GM13976 (cell line): ENCODE measurements around the gene PPM1L.
"Not testable (repeated sequence)": the region's sequence is repeated elsewhere in the genome, so short reads cannot be mapped to it uniquely, and the experiment has no call there.

Experiments used
- DNase-seq: peaks from one replicate; pipeline ENCODE4 v3.0.0; 2012; ENCODE audit warnings: low spot score
- in situ Hi-C: fragments of 300-500 bp; cut with MboI; formaldehyde crosslinking; loops from one replicate; pipeline ENCODE4 v1.12.0; 2022; ENCODE audit warnings: low sequenced_read_pairs, mixed read lengths, inconsistent platforms; ENCODE audit not compliant: unreplicated experiment
- TF ChIP-seq, protein P1 (sequence below): IDR thresholded peaks from 2 replicates; pipeline ENCODE4 v1.5.1; 2012; ENCODE audit warnings: borderline replicate concordance, mild to moderate bottlenecking; ENCODE audit not compliant: insufficient read depth; ENCODE audit errors: extremely low read depth, missing control alignments, control extremely low read depth

The PPM1L gene

DNA sequence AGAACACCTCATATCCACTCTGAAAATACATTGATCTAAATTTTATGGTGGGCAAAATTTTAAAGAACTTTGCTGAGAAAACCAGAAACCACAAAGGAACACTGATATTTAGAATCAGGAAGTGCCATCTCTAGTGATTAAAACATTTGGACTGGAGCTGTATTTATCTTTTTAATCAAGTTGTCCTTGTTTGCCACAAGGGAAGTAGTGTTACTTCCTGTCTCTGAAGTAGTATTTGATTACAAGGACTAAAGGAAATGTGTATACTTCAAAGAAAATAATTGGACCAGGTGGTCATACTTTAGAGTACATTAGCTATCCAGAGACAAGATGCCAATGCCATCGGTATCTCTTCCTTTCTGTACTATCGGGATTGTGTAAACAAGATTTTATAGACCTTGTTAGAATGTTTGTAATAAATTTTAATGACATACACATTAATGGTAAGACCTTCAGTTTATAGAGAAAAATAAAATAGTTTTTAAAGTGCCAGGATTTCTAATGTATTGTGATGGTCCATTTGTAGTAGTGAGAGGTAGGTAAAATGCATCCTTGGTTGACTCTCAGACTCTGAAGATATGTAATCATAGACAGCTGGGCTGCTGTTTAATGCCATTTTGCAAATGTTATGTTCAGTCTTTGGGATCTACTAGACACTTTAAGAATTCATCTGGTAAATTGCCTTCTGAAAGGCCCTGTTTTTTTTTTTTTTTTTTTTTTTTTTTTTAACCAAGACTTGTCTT is 217.2 kb downstream of the PPM1L start:
- no peak for DNase-seq
- in situ Hi-C loops, result loop anchor here (25.0 kb wide), 1 partner anchor 239 kb away; the partner anchor contains the start of gene NMD3
- TF ChIP-seq, protein P1, sequence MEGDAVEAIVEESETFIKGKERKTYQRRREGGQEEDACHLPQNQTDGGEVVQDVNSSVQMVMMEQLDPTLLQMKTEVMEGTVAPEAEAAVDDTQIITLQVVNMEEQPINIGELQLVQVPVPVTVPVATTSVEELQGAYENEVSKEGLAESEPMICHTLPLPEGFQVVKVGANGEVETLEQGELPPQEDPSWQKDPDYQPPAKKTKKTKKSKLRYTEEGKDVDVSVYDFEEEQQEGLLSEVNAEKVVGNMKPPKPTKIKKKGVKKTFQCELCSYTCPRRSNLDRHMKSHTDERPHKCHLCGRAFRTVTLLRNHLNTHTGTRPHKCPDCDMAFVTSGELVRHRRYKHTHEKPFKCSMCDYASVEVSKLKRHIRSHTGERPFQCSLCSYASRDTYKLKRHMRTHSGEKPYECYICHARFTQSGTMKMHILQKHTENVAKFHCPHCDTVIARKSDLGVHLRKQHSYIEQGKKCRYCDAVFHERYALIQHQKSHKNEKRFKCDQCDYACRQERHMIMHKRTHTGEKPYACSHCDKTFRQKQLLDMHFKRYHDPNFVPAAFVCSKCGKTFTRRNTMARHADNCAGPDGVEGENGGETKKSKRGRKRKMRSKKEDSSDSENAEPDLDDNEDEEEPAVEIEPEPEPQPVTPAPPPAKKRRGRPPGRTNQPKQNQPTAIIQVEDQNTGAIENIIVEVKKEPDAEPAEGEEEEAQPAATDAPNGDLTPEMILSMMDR, result no peak

DNA sequence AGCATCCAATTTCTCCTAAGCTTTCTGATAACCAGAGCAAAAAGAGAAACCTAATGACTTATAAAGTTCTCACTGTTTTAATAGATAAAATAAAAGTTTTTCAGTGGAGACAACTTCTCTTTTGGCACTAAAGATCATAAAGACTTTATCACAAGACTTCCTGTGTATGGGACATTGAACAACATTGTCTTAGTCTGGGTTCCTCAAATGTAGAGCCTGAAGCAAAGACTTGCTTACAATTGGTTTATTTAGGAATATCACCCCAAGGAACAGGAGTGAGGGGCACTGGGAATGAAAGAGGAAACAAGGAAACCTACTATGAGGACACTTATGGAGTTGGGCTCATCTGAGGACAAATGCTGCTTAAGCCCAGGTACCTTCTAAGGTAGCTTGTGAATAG is 221.7 kb downstream of the PPM1L start:
- DNase-seq, result no peak
- in situ Hi-C loops, result no loop called here
- TF ChIP-seq, protein P1, result no peak

DNA sequence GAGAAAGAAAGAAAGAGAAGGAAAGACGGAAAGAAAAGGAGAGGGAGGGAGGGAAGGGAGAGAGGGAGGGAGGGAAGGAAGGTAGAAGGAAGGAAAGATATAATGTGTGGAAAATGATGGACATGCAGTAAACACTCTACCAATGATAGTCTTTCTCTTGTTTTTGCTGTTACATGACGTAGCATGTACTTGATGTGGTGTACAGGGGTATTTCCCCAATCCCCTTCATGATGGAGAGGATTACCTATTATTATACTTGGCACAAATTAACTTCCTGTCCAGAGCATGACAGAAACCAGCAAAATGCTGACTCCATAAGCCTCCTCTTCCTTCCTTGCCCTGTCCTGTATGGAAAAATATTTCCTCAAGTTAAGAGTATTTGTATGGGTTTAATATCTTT is 224.7 kb downstream of the PPM1L start:
- no peak for DNase-seq
- in situ Hi-C loops, result no loop called here
- TF ChIP-seq, protein P1, result no peak

DNA sequence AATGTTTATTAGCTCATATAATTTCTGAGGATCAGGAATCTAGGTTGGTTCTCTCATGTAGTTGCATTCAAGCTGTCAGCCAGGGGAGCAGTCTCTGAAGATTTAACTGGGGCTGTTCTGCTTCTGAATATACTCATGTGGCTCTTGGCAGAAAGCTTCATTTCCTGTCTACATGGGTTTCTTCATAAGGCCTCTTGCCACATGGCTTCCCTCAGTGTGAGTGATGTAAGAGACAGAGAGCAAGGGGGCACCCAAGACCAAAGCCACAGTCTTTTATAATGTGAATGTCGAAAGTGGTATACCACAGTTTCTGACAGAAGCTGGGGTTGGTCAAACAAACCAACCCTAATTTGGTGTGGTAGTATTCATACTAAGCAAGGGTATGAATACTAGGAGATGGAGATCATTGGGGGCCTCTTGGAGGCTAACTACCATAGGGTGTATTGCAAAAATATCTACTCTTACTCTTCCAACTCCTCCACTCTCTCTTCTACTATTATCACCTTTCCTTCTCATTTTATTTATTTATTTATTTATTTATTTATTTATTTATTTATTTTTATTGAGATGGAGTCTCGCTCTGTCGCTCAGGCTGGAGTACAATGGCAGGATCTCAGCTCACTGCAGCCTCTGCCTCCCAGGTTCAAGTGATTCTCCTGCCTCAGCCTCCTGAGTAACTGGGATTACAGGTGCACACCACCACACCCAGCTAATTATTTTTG is 225.3 kb downstream of the PPM1L start:
- TF ChIP-seq, protein P1, result no peak
- in situ Hi-C loops, result no loop called here

DNA sequence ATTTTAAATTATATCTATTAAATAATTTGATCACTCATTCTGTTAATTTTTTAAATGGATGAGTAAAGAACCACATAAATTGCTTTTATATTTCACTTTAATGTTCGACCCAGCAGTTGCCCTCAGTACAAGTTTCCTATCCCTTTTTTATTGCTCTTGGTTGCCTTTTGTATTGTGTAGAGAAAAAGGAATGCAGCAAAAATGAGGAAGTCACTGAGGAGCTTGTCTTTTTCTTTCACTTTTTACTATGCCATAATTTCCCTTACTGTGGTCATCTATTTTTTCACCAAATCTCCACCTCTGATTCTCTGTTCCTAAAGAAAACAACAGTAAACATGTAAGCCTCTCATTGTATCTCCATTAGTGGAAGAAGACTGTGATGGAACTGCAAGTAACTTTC is 226.5 kb downstream of the PPM1L start:
- no peak for DNase-seq
- TF ChIP-seq, protein P1, result no peak
- in situ Hi-C loops, result no loop called here

More for the DNA sequence above, 225.3 kb downstream of the PPM1L start:
- no peak for DNase-seq

DNA sequence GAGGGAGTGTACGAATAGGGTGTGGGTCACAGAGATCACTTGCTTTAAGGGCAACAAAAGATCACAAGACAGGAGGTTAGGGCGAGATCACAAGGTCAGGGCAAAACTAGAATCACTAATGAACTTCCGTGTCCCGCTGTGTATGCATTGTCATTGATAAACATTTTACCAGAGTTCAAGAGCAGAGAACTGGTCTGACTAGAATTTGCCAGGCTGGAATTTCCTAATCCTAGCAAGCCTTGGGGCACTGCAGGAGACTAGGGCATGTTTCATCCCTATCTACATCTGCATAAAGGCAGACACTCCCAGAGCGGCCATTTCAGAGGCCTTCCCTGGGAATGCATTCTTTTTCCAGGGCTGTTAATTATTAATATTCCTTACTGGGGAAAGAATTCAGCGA is 227.9 kb downstream of the PPM1L start:
- DNase-seq, in situ Hi-C loops: not testable (repeated sequence)

DNA sequence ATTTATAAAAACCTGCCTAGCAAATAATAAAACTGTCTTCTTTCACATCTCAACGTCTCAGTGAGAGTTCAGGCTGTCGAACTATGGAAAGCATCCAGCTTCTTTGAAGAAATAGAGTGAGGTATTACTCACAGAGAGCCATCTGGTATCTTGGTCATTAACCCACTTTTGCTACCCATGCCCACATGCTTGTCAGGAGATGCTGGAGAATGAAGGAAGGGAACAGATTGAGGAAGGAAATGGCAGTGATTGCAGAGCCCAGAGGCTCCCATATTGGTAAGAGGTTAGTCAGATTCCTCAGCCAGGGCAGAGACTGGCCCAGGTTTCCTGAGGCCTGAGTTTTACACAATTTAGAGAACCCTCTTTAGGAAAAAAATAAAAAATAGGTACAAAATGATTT is 230.0 kb downstream of the PPM1L start:
- TF ChIP-seq, protein P1, result no peak
- no peak for DNase-seq
- in situ Hi-C loops, result no loop called here
